ENCODE results near the gene NRCAM. TPM values are rescaled to one million over a fixed set of nuclear protein-coding genes. Genes with fewer than 3 reads are reported as not detected.

NRCAM gene
- polyA plus RNA-seq, 4 donors = 13.7 to 26.6 (median 19.9) TPM

- no peak for DNase-seq (ENCODE audit: low read depth in 4 of 4, low spot score in 2 of 4)
Observed at GRCh38 chr7:108227366-108227765, 228.9 kb downstream of the NRCAM start.

GRCh38 chr7:108226816-108227299, 229.4 kb downstream of the NRCAM start:
- DNase-seq (ENCODE audit: low read depth in 4 of 4, low spot score in 2 of 4) = no peak

GRCh38 chr7:108225531-108226181, 230.6 kb downstream of the NRCAM start:
- no peak for DNase-seq (ENCODE audit: low read depth in 4 of 4, low spot score in 2 of 4)

GRCh38 chr7:108224387-108224786, 231.8 kb downstream of the NRCAM start:
- no peak for DNase-seq (ENCODE audit: low read depth in 4 of 4, low spot score in 2 of 4)

GRCh38 chr7:108222236-108222892, 233.9 kb downstream of the NRCAM start:
- DNase-seq (ENCODE audit: low read depth in 4 of 4, low spot score in 2 of 4) = no peak

- DNase-seq (ENCODE audit: low read depth in 4 of 4, low spot score in 2 of 4) = no peak
Observed at GRCh38 chr7:108211382-108212201, 244.6 kb downstream of the NRCAM start.

GRCh38 chr7:108210796-108211195, 245.4 kb downstream of the NRCAM start:
- DNase-seq (ENCODE audit: low read depth in 4 of 4, low spot score in 2 of 4) = no peak

- no peak for DNase-seq (ENCODE audit: low read depth in 4 of 4, low spot score in 2 of 4)
Observed at GRCh38 chr7:108205311-108205710, 250.9 kb downstream of the NRCAM start.

GRCh38 chr7:108204281-108204796, 251.9 kb downstream of the NRCAM start:
- DNase-seq (ENCODE audit: low read depth in 4 of 4, low spot score in 2 of 4) = no peak

GRCh38 chr7:108203537-108203936, 252.7 kb downstream of the NRCAM start:
- no peak for DNase-seq (ENCODE audit: low read depth in 4 of 4, low spot score in 2 of 4)

GRCh38 chr7:108202743-108203142, 253.5 kb downstream of the NRCAM start:
- DNase-seq (ENCODE audit: low read depth in 4 of 4, low spot score in 2 of 4) = no peak

- no peak for DNase-seq (ENCODE audit: low read depth in 4 of 4, low spot score in 2 of 4)
Observed at GRCh38 chr7:108201766-108202165, 254.5 kb downstream of the NRCAM start.

GRCh38 chr7:108200326-108200725, 255.9 kb downstream of the NRCAM start:
- DNase-seq (ENCODE audit: low read depth in 4 of 4, low spot score in 2 of 4) = no peak

- DNase-seq (ENCODE audit: low read depth in 4 of 4, low spot score in 2 of 4) = no peak
Observed at GRCh38 chr7:108197371-108198091, 258.7 kb downstream of the NRCAM start.

- no peak for DNase-seq (ENCODE audit: low read depth in 4 of 4, low spot score in 2 of 4)
Observed at GRCh38 chr7:108196004-108196403, 260.2 kb downstream of the NRCAM start.

- DNase-seq (ENCODE audit: low read depth in 4 of 4, low spot score in 2 of 4) = peak in 3 of 4 donors; percentile 17 to 41 (median 28)
Observed at GRCh38 chr7:108193594-108194498, 262.4 kb downstream of the NRCAM start.

GRCh38 chr7:108190891-108191290, 265.3 kb downstream of the NRCAM start:
- DNase-seq (ENCODE audit: low read depth in 4 of 4, low spot score in 2 of 4) = no peak

GRCh38 chr7:108189733-108190388, 266.4 kb downstream of the NRCAM start:
- DNase-seq (ENCODE audit: low read depth in 4 of 4, low spot score in 2 of 4) = no peak

- DNase-seq (ENCODE audit: low read depth in 4 of 4, low spot score in 2 of 4) = no peak
Observed at GRCh38 chr7:108188724-108189123, 267.5 kb downstream of the NRCAM start.

All from left renal cortex interstitium (tissue), 4 donors.